HG02840 (cell line): ENCODE data around the gene SASH1.

Source experiments
- ATAC-seq: cut with Tn5 transposase; IDR thresholded peaks from one replicate; pipeline ENCODE4 v1.9.1; 2021; ENCODE audit warnings: mild to moderate bottlenecking, moderate library complexity, moderate number of reproducible peaks; ENCODE audit not compliant: unreplicated experiment, low FRiP score

Gene SASH1

GRCh38 chr6:148533309-148534107 lies 190.9 kb downstream of the SASH1 start:
- no peak for ATAC-seq

- ATAC-seq = no peak
Observed at GRCh38 chr6:148534871-148535270, 192.2 kb downstream of the SASH1 start.

DNA sequence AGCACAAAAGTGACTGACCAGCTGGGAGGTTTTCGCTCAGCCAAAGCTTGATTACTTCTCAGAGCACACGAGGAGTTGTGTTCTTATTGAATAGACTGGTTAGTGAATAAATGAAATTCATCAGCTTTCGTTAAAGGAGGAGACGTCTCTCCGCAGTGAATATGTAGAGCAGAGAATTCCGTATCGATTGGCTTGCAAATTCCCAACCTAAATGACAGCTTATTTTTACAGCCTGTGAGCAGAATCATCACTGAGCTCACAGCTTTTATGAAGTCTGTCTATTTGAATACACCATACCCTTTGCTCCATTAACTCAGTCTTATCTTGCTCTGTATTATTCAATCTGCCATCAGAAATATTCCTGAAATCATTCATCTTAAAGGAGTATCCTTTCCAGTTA lies 192.7 kb downstream of the SASH1 start:
- ATAC-seq = no peak

GRCh38 chr6:148535976-148536375 lies 193.3 kb downstream of the SASH1 start:
- no peak for ATAC-seq

GRCh38 chr6:148538261-148539190 lies 195.9 kb downstream of the SASH1 start:
- no peak for ATAC-seq

DNA sequence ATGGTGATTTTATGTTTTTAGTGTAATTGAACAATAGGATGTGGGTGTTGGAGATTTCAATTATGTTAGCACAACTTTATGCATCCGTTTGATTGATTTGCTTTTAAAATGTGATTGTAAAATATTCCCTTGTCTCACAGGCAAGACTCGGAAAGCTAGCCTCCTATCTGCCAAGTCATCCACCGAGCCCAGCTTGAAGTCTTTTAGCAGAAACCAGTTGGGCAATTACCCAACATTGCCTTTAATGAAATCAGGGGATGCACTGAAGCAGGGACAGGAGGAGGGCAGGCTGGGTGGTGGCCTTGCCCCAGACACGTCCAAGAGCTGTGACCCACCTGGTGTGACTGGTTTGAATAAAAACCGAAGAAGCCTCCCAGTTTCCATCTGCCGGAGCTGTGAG lies 200.9 kb downstream of the SASH1 start:
- no peak for ATAC-seq

- no peak for ATAC-seq
Observed at GRCh38 chr6:148544421-148544820, 201.8 kb downstream of the SASH1 start.

DNA sequence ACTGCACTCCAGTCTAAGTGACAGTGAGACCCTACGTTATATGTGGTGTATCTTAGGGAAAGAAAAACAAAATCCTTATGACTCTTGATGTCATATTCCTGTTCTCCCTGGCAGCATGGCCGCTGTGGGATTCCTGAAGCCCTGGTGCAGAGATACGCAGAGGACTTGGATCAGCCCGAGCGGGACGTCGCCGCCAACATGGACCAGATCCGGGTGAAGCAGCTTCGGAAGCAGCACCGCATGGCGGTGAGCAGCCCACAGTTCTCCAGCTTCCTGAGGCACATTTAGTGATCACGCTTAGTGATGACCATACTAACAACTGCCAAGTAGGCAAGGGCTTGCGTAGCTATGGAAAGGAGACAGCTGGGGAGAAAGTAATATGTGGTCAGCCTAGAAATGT lies 203.3 kb downstream of the SASH1 start:
- ATAC-seq = no peak

- no peak for ATAC-seq
Observed at GRCh38 chr6:148547110-148547509, 204.5 kb downstream of the SASH1 start.

DNA sequence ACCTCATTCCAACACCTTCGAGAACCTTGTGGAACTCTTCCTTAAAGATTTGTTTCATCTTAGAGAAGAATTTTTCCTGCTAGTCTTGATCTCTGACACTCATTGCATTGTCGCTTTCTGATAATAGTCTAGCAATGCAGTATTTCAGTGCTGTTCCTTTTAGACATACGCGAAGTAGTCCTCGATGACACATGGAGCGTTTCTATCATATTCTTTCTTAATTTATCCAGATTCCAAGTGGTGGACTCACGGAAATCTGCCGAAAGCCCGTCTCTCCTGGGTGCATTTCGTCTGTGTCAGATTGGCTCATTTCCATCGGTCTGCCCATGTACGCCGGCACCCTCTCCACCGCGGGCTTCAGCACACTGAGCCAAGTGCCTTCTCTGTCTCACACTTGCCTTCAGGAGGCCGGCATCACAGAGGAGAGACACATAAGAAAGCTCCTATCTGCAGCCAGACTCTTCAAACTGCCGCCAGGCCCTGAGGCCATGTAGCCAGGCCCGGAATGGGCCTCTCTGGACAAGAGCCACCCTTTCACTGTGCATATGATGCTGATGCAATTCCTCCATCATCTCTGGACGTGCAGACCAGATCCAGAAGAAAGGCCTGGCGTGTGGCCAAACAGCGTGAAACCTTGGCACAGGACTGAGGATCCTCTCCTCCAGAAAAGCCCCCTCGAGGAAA lies 205.6 kb downstream of the SASH1 start:
- no peak for ATAC-seq

GRCh38 chr6:148548749-148549140 lies 206.1 kb downstream of the SASH1 start:
- no peak for ATAC-seq

DNA sequence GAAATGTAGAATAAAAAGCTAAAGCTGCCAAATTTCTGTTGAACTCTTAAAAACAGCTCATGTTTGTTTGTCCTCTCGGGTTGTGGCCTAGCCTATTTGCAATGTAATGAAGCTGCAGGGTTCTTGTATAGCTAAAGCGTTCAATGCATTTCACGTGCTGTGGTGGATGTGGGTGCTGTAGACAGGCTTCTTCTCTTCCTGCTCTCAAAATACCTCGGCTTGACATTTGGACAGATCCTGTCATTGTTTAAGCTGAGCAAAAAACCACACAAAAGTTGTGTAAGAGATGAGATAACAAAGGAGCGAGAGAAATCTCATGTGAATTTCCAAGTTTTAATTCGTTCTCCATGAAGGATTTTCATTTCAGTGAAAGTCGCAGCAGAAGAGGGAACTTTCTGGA lies 207.9 kb downstream of the SASH1 start:
- ATAC-seq = no peak

DNA sequence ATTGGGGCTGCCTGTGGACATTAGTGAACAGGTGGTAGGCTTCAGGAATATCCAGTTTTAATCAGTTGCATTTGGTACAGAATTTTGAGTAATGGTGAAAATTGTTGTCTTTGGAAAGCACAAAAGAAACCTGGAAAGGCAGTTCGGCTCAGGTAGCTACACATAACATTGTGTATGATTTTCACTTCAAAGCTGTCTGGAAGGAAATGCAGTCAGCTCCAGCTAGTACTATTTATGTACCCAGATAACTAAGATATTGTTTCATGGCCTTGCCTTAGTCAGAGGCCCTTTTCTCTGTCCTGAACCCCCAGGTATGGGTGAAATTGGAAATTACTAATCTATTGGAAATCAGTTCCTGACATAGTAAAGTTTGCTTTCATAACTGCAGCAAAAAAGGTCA lies 208.6 kb downstream of the SASH1 start:
- ATAC-seq = no peak

- no peak for ATAC-seq
Observed at GRCh38 chr6:148556410-148556809, 213.8 kb downstream of the SASH1 start.

DNA sequence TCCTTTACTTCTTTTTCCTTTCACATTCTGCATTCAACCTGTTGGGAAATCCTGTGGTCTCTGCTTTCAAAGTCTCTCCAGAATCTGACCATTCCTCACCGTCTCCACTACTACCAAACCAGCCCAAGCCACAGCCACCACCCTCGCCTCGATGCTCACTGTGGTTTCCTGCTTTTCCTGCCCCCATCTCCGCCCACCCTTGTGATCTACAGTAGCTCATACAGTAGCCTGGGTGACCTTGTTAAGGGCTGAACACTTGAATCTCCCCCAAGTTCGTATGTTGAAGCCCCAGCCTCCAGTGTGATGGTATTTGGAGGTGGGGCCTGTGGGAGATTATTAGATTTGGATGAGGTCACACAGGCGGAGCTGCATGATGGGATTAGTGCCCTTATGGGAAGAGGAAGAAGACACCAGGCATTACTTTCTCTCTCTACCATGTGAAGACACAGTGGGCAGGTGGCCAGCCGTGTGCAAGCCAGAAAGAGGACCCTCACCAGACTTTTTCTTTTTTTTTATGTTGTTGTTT lies 215.2 kb downstream of the SASH1 start:
- ATAC-seq = no peak

- ATAC-seq = no peak
Observed at GRCh38 chr6:148559848-148560433, 217.3 kb downstream of the SASH1 start.

- no peak for ATAC-seq
Observed at GRCh38 chr6:148561629-148562028, 219.0 kb downstream of the SASH1 start.

DNA sequence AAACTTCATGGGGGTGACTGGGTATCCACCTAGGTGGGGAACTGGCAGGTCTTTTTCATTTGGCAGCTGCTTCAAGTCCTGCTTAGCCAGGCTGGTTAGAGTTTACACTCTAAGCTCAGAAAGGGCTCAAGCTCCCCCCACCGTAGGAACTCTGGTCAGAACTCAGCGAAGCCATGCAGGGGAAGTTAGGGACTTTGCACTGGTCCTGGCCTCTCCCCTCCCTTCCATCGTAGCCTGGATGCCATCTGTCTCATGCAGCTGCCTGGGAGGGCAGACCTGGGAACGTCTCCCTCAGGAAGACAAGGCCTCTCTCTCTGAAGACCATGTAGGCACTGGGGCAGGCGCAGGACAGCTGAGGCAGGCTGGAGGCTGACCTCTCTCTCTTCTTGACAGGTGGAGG lies 220.4 kb downstream of the SASH1 start:
- no peak for ATAC-seq

GRCh38 chr6:148564494-148565035 lies 221.9 kb downstream of the SASH1 start:
- no peak for ATAC-seq

DNA sequence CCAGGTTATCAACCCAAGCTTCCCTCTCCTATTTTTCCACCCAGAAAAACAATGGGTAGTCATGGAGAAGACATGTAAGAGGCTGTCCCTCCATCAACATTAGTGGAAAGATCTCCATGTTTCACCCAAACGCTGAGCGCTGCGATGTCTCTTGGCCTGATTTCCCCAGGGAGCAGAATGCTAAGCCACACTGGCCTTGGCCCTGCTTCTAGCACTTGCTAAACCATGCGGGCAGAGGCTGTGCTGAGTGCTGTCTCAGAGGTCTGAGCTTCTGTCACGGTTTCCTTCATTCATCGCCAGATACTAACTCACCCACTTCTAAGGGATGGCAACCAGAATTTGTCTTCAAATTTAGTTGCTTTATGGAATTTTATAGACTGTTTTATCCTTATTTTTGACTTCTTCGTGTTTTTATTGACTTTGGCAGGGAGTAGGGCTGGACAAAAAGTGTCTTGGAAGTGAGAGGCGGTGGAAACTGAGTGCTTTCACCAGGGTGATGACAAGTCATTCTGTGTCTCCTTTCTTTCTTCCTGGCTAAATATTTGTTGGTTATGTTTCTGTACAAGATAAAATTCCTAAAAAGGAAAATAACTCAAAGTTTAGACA lies 222.8 kb downstream of the SASH1 start:
- no peak for ATAC-seq
